ENCODE data around the gene KCNC3.

KCNC3 gene

GRCh38 chr19:50311723-50312635 is 17.2 kb downstream of the KCNC3 start:
- no peak for DNase-seq (ENCODE audit: low spot score)

GRCh38 chr19:50310759-50311465 is 18.3 kb downstream of the KCNC3 start:
- no peak for DNase-seq (ENCODE audit: low spot score)

DNA sequence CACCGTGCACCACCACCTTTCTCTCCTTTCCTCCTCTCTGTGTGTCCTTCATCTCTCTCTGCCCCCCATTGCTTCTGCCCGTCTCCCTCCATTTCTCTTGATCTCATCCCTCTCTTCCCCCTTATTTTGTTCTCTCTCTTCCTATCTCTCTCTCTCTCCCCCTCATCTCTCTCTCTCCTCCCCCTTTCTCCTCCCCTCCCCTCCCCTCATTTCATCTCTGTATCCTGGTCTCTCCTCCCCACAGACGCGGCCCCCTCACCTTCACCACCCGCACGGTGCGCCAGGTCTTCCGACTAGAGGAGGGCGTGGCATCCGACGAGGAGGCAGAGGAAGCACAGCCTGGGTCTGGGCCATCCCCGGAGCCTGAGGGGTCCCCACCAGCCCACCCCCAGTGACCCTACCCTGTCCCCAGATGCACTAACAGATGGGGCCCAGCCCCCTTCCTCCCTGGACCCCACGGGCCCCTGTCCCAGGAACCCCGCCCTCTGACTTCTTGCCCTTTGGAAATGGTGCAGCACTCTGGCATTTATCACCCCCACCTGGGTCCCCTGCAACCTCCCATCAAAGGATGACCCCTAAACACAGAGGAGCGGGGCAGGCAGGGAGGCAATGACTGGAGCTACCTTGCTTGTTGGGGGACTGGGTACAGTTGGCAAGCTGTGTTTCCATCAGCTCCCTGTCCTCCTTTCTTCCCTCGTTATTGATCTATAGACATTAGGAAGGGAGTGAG is 19.6 kb downstream of the KCNC3 start:
- no peak for DNase-seq (ENCODE audit: low spot score)

GRCh38 chr19:50308991-50309390 is 20.2 kb downstream of the KCNC3 start:
- DNase-seq (ENCODE audit: low spot score), result no peak

- DNase-seq (ENCODE audit: low spot score), result no peak
These were observed 25.6 kb downstream of the KCNC3 start for GRCh38 chr19:50303558-50303957.

GRCh38 chr19:50301607-50301971 is 27.6 kb downstream of the KCNC3 start:
- DNase-seq (ENCODE audit: low spot score), result no peak

DNA sequence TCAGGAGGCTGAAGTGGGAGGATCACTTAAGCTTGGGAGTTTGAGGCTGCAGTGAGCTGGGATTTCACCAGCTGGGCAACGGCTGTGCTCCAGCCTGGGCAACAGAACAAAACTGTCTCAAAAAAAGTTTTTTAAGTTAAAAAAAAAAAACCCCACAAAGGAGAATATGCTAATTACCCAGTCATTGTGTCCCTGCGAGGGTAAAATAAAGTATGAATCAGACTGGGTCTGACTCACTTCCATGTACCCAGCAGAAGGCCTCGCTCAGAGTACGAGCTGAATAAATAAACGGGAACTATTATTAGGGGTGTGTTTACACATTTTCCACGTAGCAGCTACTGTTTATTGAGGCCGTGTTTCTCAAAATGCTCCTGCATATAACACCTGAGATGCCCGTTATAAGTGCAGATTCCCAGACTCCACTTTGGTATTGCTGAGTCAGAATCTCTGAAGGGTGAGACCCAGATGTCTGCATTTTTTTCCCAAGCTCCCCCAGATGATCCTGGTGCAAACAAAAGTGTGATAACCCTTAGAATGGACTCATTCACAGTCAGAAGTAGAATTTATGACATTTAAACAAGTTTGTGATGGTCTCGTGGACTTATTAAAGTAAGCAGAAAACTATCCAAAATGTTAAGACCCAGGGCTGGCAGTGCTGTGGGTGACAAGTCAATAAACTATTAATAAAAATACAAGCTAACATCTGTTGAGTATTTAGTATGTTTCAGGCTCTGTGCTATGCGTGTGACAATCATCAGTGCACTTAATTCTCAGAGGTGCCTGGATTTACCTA is 28.2 kb downstream of the KCNC3 start:
- no peak for DNase-seq (ENCODE audit: low spot score)

GRCh38 chr19:50300051-50300450 is 29.1 kb downstream of the KCNC3 start:
- DNase-seq (ENCODE audit: low spot score), result no peak

DNA sequence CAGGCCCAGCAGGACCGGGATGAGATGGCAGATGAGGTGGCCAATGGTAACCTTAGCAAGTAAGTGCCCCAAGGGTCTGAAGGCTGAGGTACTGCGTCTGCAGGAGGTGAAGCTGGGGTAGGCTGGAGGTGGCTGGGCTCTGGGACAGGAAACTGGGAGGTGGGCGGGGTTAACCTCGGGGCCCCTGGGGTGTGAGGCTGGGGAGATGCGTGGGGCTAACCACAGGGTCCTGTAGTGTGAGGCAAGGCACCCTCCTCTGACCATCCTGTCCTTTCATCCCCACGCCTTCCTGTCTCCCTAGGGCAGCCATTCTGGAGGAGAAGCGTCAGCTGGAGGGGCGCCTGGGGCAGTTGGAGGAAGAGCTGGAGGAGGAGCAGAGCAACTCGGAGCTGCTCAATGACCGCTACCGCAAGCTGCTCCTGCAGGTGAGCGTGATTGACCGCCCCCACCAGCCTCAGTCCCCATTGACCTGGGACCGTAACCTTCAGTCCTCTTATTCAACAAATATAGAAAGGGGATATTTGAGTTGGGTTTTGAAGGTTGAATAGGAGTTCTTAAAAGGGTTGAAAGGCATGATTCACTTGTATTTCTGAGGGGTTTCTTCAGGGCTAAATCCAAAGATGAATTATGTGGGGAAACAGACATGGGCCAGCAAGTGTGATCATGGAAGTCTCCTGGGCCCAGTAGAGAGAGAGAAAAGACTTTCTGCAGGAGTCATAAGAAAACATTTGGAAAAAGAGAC is 35.7 kb downstream of the KCNC3 start:
- DNase-seq (ENCODE audit: low spot score), result no peak

- no peak for DNase-seq (ENCODE audit: low spot score)
These were observed 36.9 kb downstream of the KCNC3 start for GRCh38 chr19:50292216-50292827.

DNA sequence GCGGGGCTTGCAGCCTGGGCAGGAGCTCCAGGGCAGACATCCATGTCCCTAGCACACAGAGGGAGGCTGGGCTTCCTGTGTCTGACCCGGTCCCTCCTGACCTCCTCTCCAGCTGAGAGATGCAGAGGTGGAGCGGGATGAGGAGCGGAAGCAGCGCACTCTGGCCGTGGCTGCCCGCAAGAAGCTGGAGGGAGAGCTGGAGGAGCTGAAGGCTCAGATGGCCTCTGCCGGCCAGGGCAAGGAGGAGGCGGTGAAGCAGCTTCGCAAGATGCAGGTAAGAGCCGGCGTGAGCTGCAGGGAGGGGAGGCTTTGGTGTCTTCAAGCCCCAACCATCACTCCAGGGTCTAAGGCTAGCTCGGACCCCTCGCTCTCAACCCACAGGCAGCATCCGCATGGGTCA is 38.4 kb downstream of the KCNC3 start:
- DNase-seq (ENCODE audit: low spot score), result no peak

DNA sequence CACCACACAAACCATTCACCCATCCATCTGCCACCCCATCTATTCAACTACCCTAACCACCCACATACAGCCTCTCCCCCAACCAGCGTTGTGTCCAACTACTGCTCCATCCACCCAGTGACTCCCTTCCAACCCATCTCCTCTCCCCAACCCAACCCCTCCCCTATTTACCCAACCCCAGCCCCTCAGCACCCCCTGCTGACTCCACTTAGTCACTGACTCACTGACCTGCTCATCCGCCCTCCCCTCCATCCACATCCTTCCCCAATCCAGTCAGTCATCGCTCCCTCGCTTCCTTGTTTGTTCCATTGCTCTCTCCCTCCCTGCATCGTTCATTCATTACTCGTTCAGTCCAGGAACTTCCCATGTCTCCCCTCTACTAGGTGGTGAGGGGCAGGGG is 39.2 kb downstream of the KCNC3 start:
- DNase-seq (ENCODE audit: low spot score), result no peak

DNA sequence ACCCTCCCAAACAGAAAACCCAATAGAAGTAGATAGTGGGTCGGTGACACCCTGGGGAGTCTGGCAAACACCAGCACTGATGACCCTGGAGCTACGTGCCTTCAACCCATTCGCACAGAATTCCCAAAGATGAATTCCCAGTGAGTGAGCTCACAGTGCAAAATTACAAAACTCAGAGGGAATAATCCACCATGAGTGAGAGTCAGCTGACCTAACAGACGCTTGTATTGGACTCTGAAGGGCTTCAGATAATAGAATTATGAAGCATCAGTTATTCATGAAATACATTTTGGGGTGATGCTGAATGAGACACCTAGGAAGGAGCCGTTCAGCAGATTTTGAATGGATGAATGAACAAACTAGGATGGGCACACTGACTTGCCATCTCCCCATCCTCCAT is 40.2 kb downstream of the KCNC3 start:
- no peak for DNase-seq (ENCODE audit: low spot score)

DNA sequence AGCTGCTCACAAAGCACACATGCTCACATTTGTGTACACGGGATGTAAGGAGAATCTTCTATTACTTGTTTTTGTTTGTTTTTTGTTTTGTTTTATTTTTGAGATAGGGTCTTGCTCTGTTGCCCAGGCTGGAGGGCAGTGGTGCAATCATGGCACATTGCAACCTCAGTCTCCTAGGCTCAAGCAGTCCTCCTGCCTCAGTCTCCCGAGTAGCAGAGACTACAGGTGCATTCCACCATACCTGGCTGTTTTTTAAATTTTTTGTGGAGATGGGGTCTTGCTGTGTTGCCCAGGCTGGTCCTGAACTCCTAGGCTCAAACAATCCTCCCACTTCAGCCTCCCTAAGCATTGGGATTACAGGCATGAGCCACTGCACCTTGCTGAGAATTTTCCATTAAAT is 41.8 kb downstream of the KCNC3 start:
- DNase-seq (ENCODE audit: low spot score), result no peak

DNA sequence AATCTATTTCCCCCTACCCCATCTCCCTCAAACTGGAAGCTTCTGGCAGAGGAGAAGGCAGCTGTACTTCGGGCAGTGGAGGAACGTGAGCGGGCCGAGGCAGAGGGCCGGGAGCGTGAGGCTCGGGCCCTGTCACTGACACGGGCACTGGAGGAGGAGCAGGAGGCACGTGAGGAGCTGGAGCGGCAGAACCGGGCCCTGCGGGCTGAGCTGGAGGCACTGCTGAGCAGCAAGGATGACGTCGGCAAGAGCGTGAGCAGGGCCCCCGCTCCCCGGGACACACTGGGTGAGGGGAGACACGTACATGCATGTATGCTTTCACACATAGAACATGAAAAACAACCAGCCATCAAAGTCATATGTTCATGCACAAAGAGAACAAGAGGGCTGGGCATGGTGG is 42.7 kb downstream of the KCNC3 start:
- no peak for DNase-seq (ENCODE audit: low spot score)

DNA sequence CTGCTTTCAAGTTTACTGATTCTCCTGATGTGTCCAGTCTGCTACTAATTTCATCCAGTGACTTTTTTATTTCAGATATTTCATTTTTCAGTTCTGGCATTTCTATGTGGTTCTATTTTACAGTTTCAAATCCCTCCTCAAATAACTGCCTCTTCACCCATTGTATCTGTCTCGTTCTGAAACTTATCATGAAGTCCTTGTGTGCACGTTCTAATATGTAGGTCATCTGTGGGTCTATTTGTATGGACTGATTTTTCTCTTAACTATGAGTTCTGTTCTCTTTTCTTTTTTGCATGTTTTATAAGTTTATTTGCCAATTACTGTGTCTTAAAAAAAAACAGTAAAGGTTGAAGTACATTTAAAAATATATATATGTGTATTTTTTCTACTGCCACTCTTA is 43.3 kb downstream of the KCNC3 start:
- DNase-seq (ENCODE audit: low spot score), result no peak

- no peak for DNase-seq (ENCODE audit: low spot score)
These were observed 47.7 kb downstream of the KCNC3 start for GRCh38 chr19:50281491-50281890.

DNA sequence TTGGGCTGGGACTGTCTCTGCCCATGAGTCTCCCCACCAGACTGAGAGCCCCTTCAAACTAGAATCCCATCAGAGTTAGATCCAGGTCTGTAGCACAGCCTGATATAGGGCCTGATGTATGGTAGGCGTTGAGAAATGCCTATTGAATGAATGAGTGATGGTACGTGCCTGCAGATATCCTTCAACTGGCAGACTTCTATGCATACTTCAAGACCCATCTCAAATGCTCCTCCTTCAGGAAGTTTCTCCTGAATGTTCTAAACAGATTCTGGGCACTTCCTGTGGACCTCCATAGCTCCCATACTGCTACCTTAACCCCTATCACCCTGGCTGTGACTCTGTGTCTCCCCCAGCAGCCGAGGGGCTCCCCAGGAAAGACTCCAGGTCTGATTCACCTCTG is 48.2 kb downstream of the KCNC3 start:
- DNase-seq (ENCODE audit: low spot score), result no peak

GRCh38 chr19:50280074-50280473 is 49.1 kb downstream of the KCNC3 start:
- no peak for DNase-seq (ENCODE audit: low spot score)

DNA sequence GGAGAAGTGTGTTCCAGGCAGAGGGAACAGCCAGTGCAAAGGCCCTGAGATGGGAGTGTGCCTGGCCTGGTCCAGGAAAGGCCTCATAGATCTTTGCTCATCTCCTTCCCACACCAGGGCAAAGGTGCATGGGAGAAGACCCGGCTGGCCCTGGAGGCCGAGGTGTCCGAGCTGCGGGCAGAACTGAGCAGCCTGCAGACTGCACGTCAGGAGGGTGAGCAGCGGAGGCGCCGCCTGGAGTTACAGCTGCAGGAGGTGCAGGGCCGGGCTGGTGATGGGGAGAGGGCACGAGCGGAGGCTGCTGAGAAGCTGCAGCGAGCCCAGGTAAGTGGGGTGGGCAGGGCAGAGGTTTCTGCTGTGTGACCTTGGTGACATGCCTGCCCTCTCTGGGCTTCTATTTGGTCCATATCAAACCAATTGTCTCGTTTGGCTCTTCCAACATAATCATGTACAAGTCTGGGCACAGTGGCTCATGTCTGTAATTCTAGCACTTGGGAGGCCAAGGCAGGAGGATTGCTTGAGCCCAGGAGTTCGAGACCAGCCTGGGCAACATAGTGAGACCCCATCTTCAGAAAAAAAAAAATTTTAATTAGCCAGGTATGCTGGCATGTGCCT is 51.1 kb downstream of the KCNC3 start:
- DNase-seq (ENCODE audit: low spot score), result no peak
